Right renal cortex interstitium (tissue), 3 donors: ENCODE results near the gene OBI1. TPM values are rescaled to one million over a fixed set of nuclear protein-coding genes. Genes with fewer than 3 reads are reported as not detected.

ENCODE experiments used
- DNase-seq, 3 donors: peaks; one replicate each; pipeline ENCODE4 v3.0.0-alpha.2; 2013; ENCODE audit warnings: low read depth in 3 of 3, low spot score in 2 of 3
- polyA plus RNA-seq, 3 donors: library from polyadenylated mRNA; unstranded; fragments of 120-200 nt; gene quantifications; one replicate each; pipeline ENCODE4 v1.2.1, GENCODE V29; 2013; ENCODE audit not compliant: insufficient read length in 3 of 3

Gene OBI1
- polyA plus RNA-seq, 3 donors, result 24.9 to 27.2 (median 27.1) TPM

GRCh38 chr13:78604782-78605611, 54.0 kb downstream of the OBI1 start:
- no peak for DNase-seq

- no peak for DNase-seq
These were observed 55.6 kb downstream of the OBI1 start, which contains the start of gene POU4F1 for GRCh38 chr13:78603240-78603957. Gene POU4F1 (minus strand): TSS chr13:78603552. CDS start chr13:78603326, 226 bp downstream.

GRCh38 chr13:78602561-78603239, 56.3 kb downstream of the OBI1 start:
- DNase-seq, result no peak

GRCh38 chr13:78601874-78602560, 56.9 kb downstream of the OBI1 start:
- DNase-seq, result no peak

DNA sequence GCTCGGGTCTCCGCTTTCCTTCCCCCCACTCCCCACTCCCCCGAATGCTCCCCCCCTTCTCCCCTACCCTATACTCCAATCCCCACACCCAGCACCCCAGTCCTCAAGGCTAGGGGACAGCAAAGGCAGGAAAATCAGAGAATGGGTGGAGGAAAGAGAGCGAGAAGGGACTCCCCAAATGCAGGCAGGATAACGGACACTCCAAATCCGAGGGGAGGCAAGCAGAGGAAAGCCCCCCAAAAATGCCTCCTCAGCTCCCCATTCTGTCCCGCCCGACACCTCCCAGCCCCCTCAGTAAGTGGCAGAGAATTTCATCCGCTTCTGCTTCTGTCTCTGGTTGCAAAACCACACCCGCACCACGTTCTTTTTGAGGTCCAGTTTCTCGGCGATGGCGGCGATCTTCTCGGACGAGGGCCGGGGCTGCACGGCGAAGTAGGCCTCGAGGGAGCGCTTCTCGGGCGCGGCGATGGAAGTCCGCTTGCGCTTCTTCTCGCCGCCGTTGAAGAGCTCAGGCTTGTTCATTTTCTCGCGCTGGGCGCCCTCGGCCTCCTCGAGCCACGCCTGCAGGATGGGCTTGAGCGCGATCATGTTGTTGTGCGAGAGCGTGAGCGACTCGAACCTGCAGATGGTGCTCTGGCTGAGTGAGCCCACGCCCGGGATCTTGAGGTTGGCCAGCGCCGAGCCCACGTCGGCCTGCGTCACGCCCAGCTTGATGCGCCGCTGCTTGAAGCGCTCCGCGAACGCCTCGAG, 57.7 kb downstream of the OBI1 start:
- no peak for DNase-seq

GRCh38 chr13:78600280-78600883, 58.6 kb downstream of the OBI1 start:
- no peak for DNase-seq

DNA sequence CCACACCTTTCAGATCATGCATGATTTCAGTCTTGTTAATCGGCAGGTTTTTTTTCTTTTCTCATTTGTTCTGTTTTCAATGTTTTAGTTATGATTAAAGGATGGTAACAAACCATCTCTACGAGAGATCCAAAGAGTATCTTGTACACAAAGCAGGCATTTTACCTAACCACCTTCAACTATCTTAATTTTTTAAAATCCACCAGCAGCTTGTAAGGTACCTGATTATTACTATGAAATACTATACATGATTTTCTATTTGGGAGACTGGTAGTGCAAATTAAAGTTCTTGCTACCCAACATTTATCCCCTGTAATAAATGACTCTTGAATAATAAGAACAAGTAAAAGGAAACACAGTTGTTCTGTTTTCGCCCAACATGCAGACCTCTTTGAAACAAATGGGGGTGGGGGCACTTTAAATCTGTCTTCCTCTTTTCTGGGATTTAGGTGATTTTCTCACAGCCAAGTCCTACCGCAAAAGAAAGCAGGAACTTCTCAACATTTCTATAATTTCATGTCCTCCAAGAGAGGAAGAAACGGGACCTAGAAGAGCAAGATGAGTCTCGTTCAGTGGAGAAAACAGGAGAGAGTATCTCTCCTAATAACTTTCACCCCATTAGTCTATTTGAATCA, 59.2 kb downstream of the OBI1 start:
- DNase-seq, result no peak

- no peak for DNase-seq
These were observed 59.9 kb downstream of the OBI1 start for GRCh38 chr13:78598966-78599644.

DNA sequence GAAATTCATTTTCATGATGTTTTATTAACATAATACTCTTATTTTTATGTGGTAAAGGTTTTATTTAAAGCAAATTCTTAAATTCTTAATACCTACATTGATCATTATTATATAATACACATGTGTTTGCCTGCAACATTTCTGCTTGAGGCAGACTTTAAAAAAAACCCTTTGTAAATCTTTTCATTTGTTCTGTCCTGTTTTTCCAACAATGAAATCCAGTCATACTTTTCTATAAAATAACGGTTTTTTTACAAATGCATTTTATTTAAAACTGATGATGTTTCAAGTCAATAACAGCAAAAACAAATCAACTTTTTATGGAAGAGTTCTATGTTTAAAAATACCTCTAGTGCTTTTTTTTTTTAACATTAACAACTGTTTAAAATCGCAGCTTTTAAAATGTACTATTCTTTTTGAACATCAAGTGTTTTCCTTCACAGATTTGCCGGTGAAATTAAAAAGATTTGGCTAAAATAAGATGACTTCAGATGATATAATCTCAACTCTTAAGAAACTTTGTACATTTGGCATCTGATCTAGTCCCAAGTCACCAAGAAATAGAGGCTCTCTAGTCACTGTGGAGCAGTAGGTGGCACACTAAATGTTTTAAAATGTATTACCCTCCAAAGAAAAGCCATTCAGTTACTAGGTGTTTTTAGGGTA, 60.7 kb downstream of the OBI1 start:
- no peak for DNase-seq

DNA sequence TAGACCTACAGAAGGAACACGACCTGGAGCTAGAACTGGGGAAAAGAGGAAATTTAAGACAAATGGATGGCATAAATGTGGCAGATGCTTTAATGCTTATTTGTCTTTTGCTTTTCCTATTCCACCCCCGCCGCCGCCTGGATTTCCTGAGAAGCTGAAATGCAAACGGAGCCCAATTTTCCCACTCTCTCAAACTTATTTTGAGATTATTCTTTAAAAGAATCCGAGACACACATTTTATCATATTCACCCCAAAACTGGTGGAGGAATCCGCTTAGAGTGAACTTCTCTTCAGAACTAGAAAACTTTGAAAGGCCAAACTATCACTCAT, 61.4 kb downstream of the OBI1 start:
- no peak for DNase-seq

GRCh38 chr13:78596736-78597601, 62.0 kb downstream of the OBI1 start:
- no peak for DNase-seq

- no peak for DNase-seq
These were observed 62.6 kb downstream of the OBI1 start for GRCh38 chr13:78596399-78596735.

DNA sequence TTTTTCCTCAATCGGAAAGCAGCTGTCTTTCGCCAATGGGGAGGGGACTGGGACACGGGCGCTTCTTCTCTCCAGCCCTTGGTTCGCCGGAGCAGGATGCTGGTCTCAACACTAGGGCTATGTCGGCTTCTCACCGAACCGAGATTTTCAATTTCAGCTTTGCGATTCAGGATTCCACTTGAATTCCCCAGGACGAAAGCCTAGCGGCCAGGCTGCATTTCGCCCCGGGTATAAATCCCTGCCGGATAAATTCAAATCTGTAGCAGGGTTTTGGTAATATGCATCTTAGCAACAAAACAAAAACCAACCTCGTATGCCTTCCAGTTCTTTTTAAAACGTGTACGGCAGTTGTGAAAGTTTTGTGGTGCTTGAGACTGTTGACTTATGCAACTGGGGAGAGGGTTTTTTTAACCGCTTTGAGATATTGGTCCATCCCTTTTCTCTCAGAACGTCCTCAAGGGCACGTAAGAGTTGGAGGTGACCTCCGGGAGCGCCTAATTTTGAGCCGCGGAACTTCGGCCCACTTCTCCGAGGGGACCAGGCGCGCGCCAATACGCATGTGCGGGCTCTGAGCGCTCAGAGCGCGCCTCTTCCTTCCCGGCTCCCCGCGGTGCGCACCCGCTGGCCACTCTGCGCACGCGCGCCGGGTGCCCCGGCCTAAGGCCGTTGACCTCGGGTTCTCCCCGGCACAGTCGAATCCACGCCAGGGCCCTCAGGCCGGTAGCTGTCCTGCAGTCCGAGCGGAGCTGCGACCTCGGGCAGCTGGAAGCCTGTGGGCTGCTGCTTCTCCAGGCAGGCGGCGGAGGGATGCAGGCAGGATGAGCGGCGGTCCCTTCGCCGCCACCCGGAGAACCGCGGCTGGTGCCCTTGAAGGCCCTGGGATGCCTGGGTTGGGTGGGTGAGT, 63.2 kb downstream of the OBI1 start:
- no peak for DNase-seq

- DNase-seq, result no peak
These were observed 64.4 kb downstream of the OBI1 start for GRCh38 chr13:78594456-78594975.

- DNase-seq, result no peak
These were observed 65.1 kb downstream of the OBI1 start for GRCh38 chr13:78593652-78594455.
